ENCODE measurements around the gene B3GALT4. TPM values are rescaled to one million over a fixed set of nuclear protein-coding genes. Genes with fewer than 3 reads are reported as not detected.

Gene B3GALT4
- total RNA-seq, 3 donors from 2014 or later (not counting 1 experiment from before 2014, with no cell fraction given) = 22.7 to 24.1 (median 23.1) TPM

DNA sequence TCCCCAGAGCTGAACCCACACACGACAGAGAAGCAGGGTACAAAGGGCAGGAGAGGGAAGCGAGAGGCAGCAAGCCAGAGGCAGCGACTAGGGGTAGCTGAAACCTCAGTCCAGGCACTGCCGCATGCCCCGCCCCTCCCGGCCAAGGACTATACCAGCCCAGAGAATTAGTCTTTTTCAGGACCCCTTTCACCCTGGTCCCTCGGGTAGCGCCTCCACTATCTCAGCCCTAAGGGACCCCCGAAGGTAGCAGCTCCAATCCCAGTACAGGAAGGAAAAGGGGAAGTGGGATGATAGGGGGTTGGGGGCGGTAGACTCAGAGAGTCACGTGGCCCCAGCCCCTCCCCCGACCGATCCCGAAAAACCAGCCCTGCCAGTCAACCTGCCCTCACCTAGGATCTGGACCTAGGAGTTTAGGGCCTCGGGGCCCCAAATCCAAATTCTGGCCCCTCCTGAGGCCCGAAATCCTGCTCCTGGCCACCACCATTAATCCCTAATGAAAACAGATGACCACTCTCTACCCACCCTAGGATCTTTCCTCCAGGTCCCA lies 20.6 kb downstream of the B3GALT4 start:
- no peaks in the 10 kb centered on the region for H3K9me3 ChIP-seq (ENCODE audit: control insufficient read depth, insufficient read depth, low read length)
- TF ChIP-seq, protein P1, sequence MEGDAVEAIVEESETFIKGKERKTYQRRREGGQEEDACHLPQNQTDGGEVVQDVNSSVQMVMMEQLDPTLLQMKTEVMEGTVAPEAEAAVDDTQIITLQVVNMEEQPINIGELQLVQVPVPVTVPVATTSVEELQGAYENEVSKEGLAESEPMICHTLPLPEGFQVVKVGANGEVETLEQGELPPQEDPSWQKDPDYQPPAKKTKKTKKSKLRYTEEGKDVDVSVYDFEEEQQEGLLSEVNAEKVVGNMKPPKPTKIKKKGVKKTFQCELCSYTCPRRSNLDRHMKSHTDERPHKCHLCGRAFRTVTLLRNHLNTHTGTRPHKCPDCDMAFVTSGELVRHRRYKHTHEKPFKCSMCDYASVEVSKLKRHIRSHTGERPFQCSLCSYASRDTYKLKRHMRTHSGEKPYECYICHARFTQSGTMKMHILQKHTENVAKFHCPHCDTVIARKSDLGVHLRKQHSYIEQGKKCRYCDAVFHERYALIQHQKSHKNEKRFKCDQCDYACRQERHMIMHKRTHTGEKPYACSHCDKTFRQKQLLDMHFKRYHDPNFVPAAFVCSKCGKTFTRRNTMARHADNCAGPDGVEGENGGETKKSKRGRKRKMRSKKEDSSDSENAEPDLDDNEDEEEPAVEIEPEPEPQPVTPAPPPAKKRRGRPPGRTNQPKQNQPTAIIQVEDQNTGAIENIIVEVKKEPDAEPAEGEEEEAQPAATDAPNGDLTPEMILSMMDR (IDR thresholded peaks at IDR 0.05) = no peak
- Mint-ChIP-seq H3K27ac (peak overlapping the region; percentile 99), H3K4me3 (peak overlapping the region; percentile 99), H3K36me3 (no peaks in the 10 kb centered on the region), H3K4me1 (peaks cover 30 to 53% of the 10 kb centered on the region in 2 donors), H3K27me3 (ENCODE audit: low read depth in 2 of 2) (no peaks in the 10 kb centered on the region), H3K9me3 (no peaks in the 10 kb centered on the region)
- peaks cover 47% of the 10 kb centered on the region for H3K36me3 ChIP-seq (ENCODE audit: control insufficient read depth, insufficient read depth, low read length)
- no peaks in the 10 kb centered on the region for H3K27me3 ChIP-seq (ENCODE audit: control insufficient read depth, insufficient read depth, low read length)
- peak overlapping the region; percentile 29 for H3K4me3 ChIP-seq (ENCODE audit: low read length)
- DNase-seq (no peak), ATAC-seq (no peak)
- WGBS (ENCODE audit: insufficient coverage) = 15% methylated on average over 13 of the region's 16 CpGs
- intact Hi-C loops (cut with micrococcal nuclease) = no loop called here
- peaks cover 30% of the 10 kb centered on the region for H3K4me1 ChIP-seq (ENCODE audit: control insufficient read depth, insufficient read depth, low read length)
- H3K27ac ChIP-seq (ENCODE audit: low read length) = peak overlapping the region; percentile 61

GRCh38 chr6:33297956-33298772 lies 21.2 kb downstream of the B3GALT4 start:
- intact Hi-C loops (cut with micrococcal nuclease) = loop anchor here (2.0 kb wide), 2 partner anchors 15 to 97 kb away; partner anchors contain the start of genes RXRB and SLC39A7
- Histone ChIP-seq H3K27me3 (ENCODE audit: control insufficient read depth, insufficient read depth, low read length) (no peaks in the 10 kb centered on the region), H3K4me3 (ENCODE audit: low read length) (peak overlapping the region; percentile 81), H3K9me3 (ENCODE audit: control insufficient read depth, insufficient read depth, low read length) (no peaks in the 10 kb centered on the region), H3K36me3 (ENCODE audit: control insufficient read depth, insufficient read depth, low read length) (peaks cover 41% of the 10 kb centered on the region), H3K27ac (ENCODE audit: low read length) (peak overlapping the region; percentile 88), H3K4me1 (ENCODE audit: control insufficient read depth, insufficient read depth, low read length) (peaks cover 30% of the 10 kb centered on the region)
- Mint-ChIP-seq H3K4me1 (peaks cover 30 to 53% of the 10 kb centered on the region in 2 donors), H3K4me3 (peak overlapping the region; percentile 99), H3K27ac (peak overlapping the region; percentile 99), H3K9me3 (no peaks in the 10 kb centered on the region), H3K36me3 (no peaks in the 10 kb centered on the region), H3K27me3 (ENCODE audit: low read depth in 2 of 2) (no peaks in the 10 kb centered on the region)
- DNase-seq = peak in 1 of 2 donors; percentile 85
- TF ChIP-seq, protein P1 (IDR thresholded peaks at IDR 0.05) = no peak
- peak in 2 of 3 donors; percentile 3 to 7 for ATAC-seq
- WGBS (ENCODE audit: insufficient coverage) = under 1% methylated on average over 34 of the region's 42 CpGs

GRCh38 chr6:33298773-33299236 lies 21.9 kb downstream of the B3GALT4 start, which contains the start of gene RGL2:
RGL2 (minus strand) TSS chr6:33298942; CDS start chr6:33298610, 332 bp downstream.
- Histone ChIP-seq H3K36me3 (ENCODE audit: control insufficient read depth, insufficient read depth, low read length) (peaks cover 41% of the 10 kb centered on the region), H3K4me1 (ENCODE audit: control insufficient read depth, insufficient read depth, low read length) (peaks cover 30% of the 10 kb centered on the region), H3K27ac (ENCODE audit: low read length) (peak within 1 kb of the TSS; percentile 88), H3K9me3 (ENCODE audit: control insufficient read depth, insufficient read depth, low read length) (no peaks in the 10 kb centered on the region), H3K4me3 (ENCODE audit: low read length) (peak within 1 kb of the TSS; percentile 81), H3K27me3 (ENCODE audit: control insufficient read depth, insufficient read depth, low read length) (no peaks in the 10 kb centered on the region)
- intact Hi-C loops (cut with micrococcal nuclease) = loop anchor here (1.0 to 2.0 kb wide), 4 partner anchors 10 to 98 kb away; partner anchors contain the start of genes B3GALT4, PFDN6, RXRB and SLC39A7
- peak within 1 kb of the TSS; percentile 99 for H3K4me3 Mint-ChIP-seq
- H3K27ac Mint-ChIP-seq = peak within 1 kb of the TSS; percentile 99
- H3K27me3 Mint-ChIP-seq (ENCODE audit: low read depth in 2 of 2) = no peaks in the 10 kb centered on the region
- no peaks in the 10 kb centered on the region for H3K9me3 Mint-ChIP-seq
- DNase-seq (peak in 1 of 2 donors; percentile 74), ATAC-seq (peak; percentile 30 to 64 (median 35))
- peaks cover 35 to 57% of the 10 kb centered on the region in 2 donors for H3K4me1 Mint-ChIP-seq
- H3K36me3 Mint-ChIP-seq = no peaks in the 10 kb centered on the region
- 0% methylated on average over 34 of the region's 34 CpGs for WGBS (ENCODE audit: insufficient coverage)
- TF ChIP-seq, protein P1 (IDR thresholded peaks at IDR 0.05) = no peak

Measured in natural killer cell (primary cell).